SU-DHL-6 (cell line): ENCODE results near the gene LRIG3.

Experiments
- H2AFZ ChIP-seq: fragments of 200-600 bp; sonication (generic); 2 replicates; pipeline ENCODE4 v1.6.1; 2014; ENCODE audit warnings: low read depth, mild to moderate bottlenecking, moderate library complexity, mixed read lengths, antibody characterized with exemption, low read length; ENCODE audit not compliant: severe bottlenecking
- H3F3A ChIP-seq: fragments of 200-600 bp; shearing (Covaris generic); 2 replicates; pipeline ENCODE4 v1.6.0; 2016; ENCODE audit warnings: antibody characterized with exemption, mild to moderate bottlenecking; ENCODE audit not compliant: insufficient read depth
- H3K27ac ChIP-seq: fragments of 200-600 bp; sonication (generic); 2 replicates; pipeline ENCODE4 v1.5.1; 2016; ENCODE audit warnings: low read depth, mild to moderate bottlenecking, low read length, moderate library complexity, mixed read lengths
- H3K27me3 ChIP-seq: fragments of 200-600 bp; sonication (generic), shearing (Covaris generic); 2 replicates; pipeline ENCODE4 v1.6.0; 2014; ENCODE audit warnings: mild to moderate bottlenecking, low read length
- H3K36me3 ChIP-seq: fragments of 200-600 bp; sonication (generic); 2 replicates; pipeline ENCODE4 v1.6.1; 2014; ENCODE audit warnings: mild to moderate bottlenecking, low read length, mixed read lengths
- H3K4me2 ChIP-seq: fragments of 300-600, 200-600 bp; shearing (Covaris generic), sonication (generic); 2 replicates; pipeline ENCODE4 v1.6.0; 2014; ENCODE audit warnings: low read length, low read depth, mild to moderate bottlenecking; ENCODE audit not compliant: poor library complexity, severe bottlenecking
- H3K4me3 ChIP-seq: fragments of 200-600 bp; sonication (generic); 2 replicates; pipeline ENCODE4 v1.5.1; 2014; ENCODE audit warnings: antibody characterized with exemption, low read length, mild to moderate bottlenecking, mixed read lengths; ENCODE audit not compliant: insufficient read depth, poor library complexity, severe bottlenecking
- H3K79me2 ChIP-seq: fragments of 200-600 bp; sonication (generic); 2 replicates; pipeline ENCODE4 v1.6.1; 2014; ENCODE audit warnings: mild to moderate bottlenecking, low read length, moderate library complexity; ENCODE audit not compliant: insufficient read depth
- H3K9ac ChIP-seq: fragments of 200-600 bp; sonication (generic); 2 replicates; pipeline ENCODE4 v1.7.0; 2014; ENCODE audit warnings: mild to moderate bottlenecking, low read length
- H3K9me2 ChIP-seq: fragments of 200-600 bp; sonication (generic); replicated peaks from 2 replicates; pipeline ENCODE4 v1.6.1; 2014; ENCODE audit warnings: low read length; ENCODE audit not compliant: insufficient read depth
- H3K9me3 ChIP-seq: fragments of 200-600 bp; sonication (generic); 2 replicates; pipeline ENCODE4 v1.6.1; 2014; ENCODE audit warnings: low read length, mixed read lengths; ENCODE audit not compliant: insufficient read depth
- H4K20me1 ChIP-seq: fragments of 200-600 bp; sonication (generic); 2 replicates; pipeline ENCODE4 v1.6.1; 2014; ENCODE audit warnings: low read depth, mild to moderate bottlenecking, antibody characterized with exemption, low read length, moderate library complexity, mixed read lengths
- EZH2phosphoT487 ChIP-seq: fragments of 200-600 bp; sonication (generic), shearing (Covaris generic); conservative IDR thresholded peaks from 2 replicates; pipeline ENCODE4 v1.6.1; 2018; ENCODE audit warnings: mild to moderate bottlenecking, antibody characterized with exemption, low read length, moderate library complexity, mixed read lengths
- TF ChIP-seq, protein P1 (sequence below): fragments of 200-600 bp; sonication (generic); IDR thresholded peaks from one replicate; pipeline ENCODE4 v1.5.1; 2017; ENCODE audit warnings: antibody characterized with exemption, mild to moderate bottlenecking, low read length, moderate library complexity; ENCODE audit not compliant: insufficient read depth, poor library complexity, severe bottlenecking

LRIG3 gene

GRCh38 chr12:58914457-58914856 lies 5.8 kb downstream of the LRIG3 start:
- no peak overlapping the region for H3K9ac ChIP-seq
- no peak overlapping the region for H3K4me3 ChIP-seq
- no peaks in the 10 kb centered on the region for H3K9me2 ChIP-seq
- H3F3A ChIP-seq: no peaks in the 10 kb centered on the region
- H3K9me3 ChIP-seq: no peaks in the 10 kb centered on the region
- no peak overlapping the region for H2AFZ ChIP-seq
- no peak overlapping the region for H3K4me2 ChIP-seq
- H3K36me3 ChIP-seq: no peaks in the 10 kb centered on the region
- H3K27ac ChIP-seq: no peak overlapping the region
- H3K27me3 ChIP-seq: no peaks in the 10 kb centered on the region
- H3K79me2 ChIP-seq: no peaks in the 10 kb centered on the region
- no peaks in the 10 kb centered on the region for H4K20me1 ChIP-seq
- TF ChIP-seq EZH2phosphoT487: no peak
- TF ChIP-seq, protein P1, sequence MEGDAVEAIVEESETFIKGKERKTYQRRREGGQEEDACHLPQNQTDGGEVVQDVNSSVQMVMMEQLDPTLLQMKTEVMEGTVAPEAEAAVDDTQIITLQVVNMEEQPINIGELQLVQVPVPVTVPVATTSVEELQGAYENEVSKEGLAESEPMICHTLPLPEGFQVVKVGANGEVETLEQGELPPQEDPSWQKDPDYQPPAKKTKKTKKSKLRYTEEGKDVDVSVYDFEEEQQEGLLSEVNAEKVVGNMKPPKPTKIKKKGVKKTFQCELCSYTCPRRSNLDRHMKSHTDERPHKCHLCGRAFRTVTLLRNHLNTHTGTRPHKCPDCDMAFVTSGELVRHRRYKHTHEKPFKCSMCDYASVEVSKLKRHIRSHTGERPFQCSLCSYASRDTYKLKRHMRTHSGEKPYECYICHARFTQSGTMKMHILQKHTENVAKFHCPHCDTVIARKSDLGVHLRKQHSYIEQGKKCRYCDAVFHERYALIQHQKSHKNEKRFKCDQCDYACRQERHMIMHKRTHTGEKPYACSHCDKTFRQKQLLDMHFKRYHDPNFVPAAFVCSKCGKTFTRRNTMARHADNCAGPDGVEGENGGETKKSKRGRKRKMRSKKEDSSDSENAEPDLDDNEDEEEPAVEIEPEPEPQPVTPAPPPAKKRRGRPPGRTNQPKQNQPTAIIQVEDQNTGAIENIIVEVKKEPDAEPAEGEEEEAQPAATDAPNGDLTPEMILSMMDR: no peak

- no peaks in the 10 kb centered on the region for H3K9me3 ChIP-seq
- no peak overlapping the region for H2AFZ ChIP-seq
- no peak for TF ChIP-seq EZH2phosphoT487
- TF ChIP-seq, protein P1: no peak
- no peaks in the 10 kb centered on the region for H4K20me1 ChIP-seq
- no peak overlapping the region for H3K9ac ChIP-seq
- H3K79me2 ChIP-seq: no peaks in the 10 kb centered on the region
- no peaks in the 10 kb centered on the region for H3K27me3 ChIP-seq
- no peaks in the 10 kb centered on the region for H3K9me2 ChIP-seq
- H3K36me3 ChIP-seq: no peaks in the 10 kb centered on the region
- no peak overlapping the region for H3K4me2 ChIP-seq
- no peak overlapping the region for H3K27ac ChIP-seq
- no peaks in the 10 kb centered on the region for H3F3A ChIP-seq
- H3K4me3 ChIP-seq: no peak overlapping the region
These were observed 12.9 kb downstream of the LRIG3 start for GRCh38 chr12:58907391-58907790.

- TF ChIP-seq EZH2phosphoT487: no peak
- TF ChIP-seq, protein P1: no peak
- no peak overlapping the region for H2AFZ ChIP-seq
These were observed 13.4 kb downstream of the LRIG3 start for GRCh38 chr12:58906917-58907316.

More at GRCh38 chr12:58906917-58907316, 13.4 kb downstream of the LRIG3 start:
- no peak overlapping the region for H3K9ac ChIP-seq
- no peaks in the 10 kb centered on the region for H4K20me1 ChIP-seq
- no peaks in the 10 kb centered on the region for H3F3A ChIP-seq
- H3K9me2 ChIP-seq: no peaks in the 10 kb centered on the region
- no peak overlapping the region for H3K27ac ChIP-seq
- no peaks in the 10 kb centered on the region for H3K36me3 ChIP-seq
- no peaks in the 10 kb centered on the region for H3K9me3 ChIP-seq
- no peak overlapping the region for H3K4me2 ChIP-seq
- no peak overlapping the region for H3K4me3 ChIP-seq
- H3K27me3 ChIP-seq: no peaks in the 10 kb centered on the region
- no peaks in the 10 kb centered on the region for H3K79me2 ChIP-seq
